ENCODE results near the gene QTRT2.

Gene QTRT2

GRCh38 chr3:114079761-114080160 is 23.2 kb downstream of the QTRT2 start:
- no peak for DNase-seq

GRCh38 chr3:114080201-114080600 is 23.7 kb downstream of the QTRT2 start:
- DNase-seq: no peak

GRCh38 chr3:114081037-114081436 is 24.5 kb downstream of the QTRT2 start:
- DNase-seq: no peak

GRCh38 chr3:114083112-114083511 is 26.6 kb downstream of the QTRT2 start:
- no peak for DNase-seq

GRCh38 chr3:114086356-114086755 is 29.8 kb downstream of the QTRT2 start:
- DNase-seq: no peak

GRCh38 chr3:114089675-114090074 is 33.1 kb downstream of the QTRT2 start:
- no peak for DNase-seq

GRCh38 chr3:114092151-114093015 is 35.8 kb downstream of the QTRT2 start:
- no peak for DNase-seq

- no peak for DNase-seq
Observed at GRCh38 chr3:114093016-114093380, 36.5 kb downstream of the QTRT2 start.

- no peak for DNase-seq
Observed at GRCh38 chr3:114093596-114093995, 37.1 kb downstream of the QTRT2 start.

- DNase-seq: no peak
Observed at GRCh38 chr3:114095796-114096195, 39.3 kb downstream of the QTRT2 start.

- no peak for DNase-seq
Observed at GRCh38 chr3:114101101-114101500, 44.6 kb downstream of the QTRT2 start.

GRCh38 chr3:114103181-114103580 is 46.6 kb downstream of the QTRT2 start:
- DNase-seq: no peak

GRCh38 chr3:114103858-114104257 is 47.3 kb downstream of the QTRT2 start:
- no peak for DNase-seq

- no peak for DNase-seq
Observed at GRCh38 chr3:114104414-114104813, 47.9 kb downstream of the QTRT2 start.

GRCh38 chr3:114108137-114108536 is 51.6 kb downstream of the QTRT2 start:
- no peak for DNase-seq

- no peak for DNase-seq
Observed at GRCh38 chr3:114110439-114110838, 53.9 kb downstream of the QTRT2 start.

GRCh38 chr3:114111060-114111770 is 54.7 kb downstream of the QTRT2 start:
- no peak for DNase-seq

GRCh38 chr3:114112696-114113095 is 56.2 kb downstream of the QTRT2 start:
- no peak for DNase-seq

GRCh38 chr3:114114719-114115118 is 58.2 kb downstream of the QTRT2 start:
- DNase-seq: no peak

- DNase-seq: no peak
Observed at GRCh38 chr3:114115143-114115542, 58.6 kb downstream of the QTRT2 start.

- no peak for DNase-seq
Observed at GRCh38 chr3:114119776-114120175, 63.2 kb downstream of the QTRT2 start.

GRCh38 chr3:114120211-114120610 is 63.7 kb downstream of the QTRT2 start:
- DNase-seq: no peak

- no peak for DNase-seq
Observed at GRCh38 chr3:114122027-114122709, 65.6 kb downstream of the QTRT2 start.

- no peak for DNase-seq
Observed at GRCh38 chr3:114126461-114126860, 69.9 kb downstream of the QTRT2 start.

Measured in DMS79 (cell line).